GM21423 (cell line): ENCODE results near the gene NOL3.
"Not testable (repeated sequence)": the region's sequence is repeated elsewhere in the genome, so short reads cannot be mapped to it uniquely, and the experiment has no call there.

Experiments
- ATAC-seq: cut with Tn5 transposase; IDR thresholded peaks from one replicate; pipeline ENCODE4 v1.9.1; 2021; ENCODE audit warnings: mild to moderate bottlenecking, moderate library complexity; ENCODE audit not compliant: unreplicated experiment

NOL3 gene

GRCh38 chr16:67170168-67170948 is at the start of gene NOL3:
NOL3 (plus strand) TSS chr16:67170538.
- ATAC-seq, result peak; percentile 40

GRCh38 chr16:67122799-67123198 is 47.5 kb upstream of the NOL3 start:
- ATAC-seq, result not testable (repeated sequence)

GRCh38 chr16:67128417-67128816 is 41.9 kb upstream of the NOL3 start:
- ATAC-seq, result no peak

GRCh38 chr16:67128887-67129286 is 41.5 kb upstream of the NOL3 start:
- no peak for ATAC-seq

- ATAC-seq, result no peak
Measured at GRCh38 chr16:67129422-67129821, 40.9 kb upstream of the NOL3 start.

- ATAC-seq, result no peak
Measured at GRCh38 chr16:67137605-67138004, 32.7 kb upstream of the NOL3 start.

- no peak for ATAC-seq
Measured at GRCh38 chr16:67141391-67141790, 28.9 kb upstream of the NOL3 start.

GRCh38 chr16:67142342-67142741 is 28.0 kb upstream of the NOL3 start:
- no peak for ATAC-seq

- no peak for ATAC-seq
Measured at GRCh38 chr16:67144943-67145342, 25.4 kb upstream of the NOL3 start.

- no peak for ATAC-seq
Measured at GRCh38 chr16:67145746-67146145, 24.6 kb upstream of the NOL3 start.

- ATAC-seq, result no peak
Measured at GRCh38 chr16:67146523-67147357, 23.6 kb upstream of the NOL3 start.

- no peak for ATAC-seq
Measured at GRCh38 chr16:67147437-67148140, 22.7 kb upstream of the NOL3 start.

GRCh38 chr16:67148221-67148620 is 22.1 kb upstream of the NOL3 start:
- no peak for ATAC-seq

- no peak for ATAC-seq
Measured at GRCh38 chr16:67148656-67149275, 21.6 kb upstream of the NOL3 start.

GRCh38 chr16:67149276-67150046 is 20.9 kb upstream of the NOL3 start:
- ATAC-seq, result no peak

- ATAC-seq, result peak; percentile 28
Measured at GRCh38 chr16:67150047-67150832, 20.1 kb upstream of the NOL3 start.

- peak; percentile 55 for ATAC-seq
Measured at GRCh38 chr16:67150833-67151396, 19.4 kb upstream of the NOL3 start, which contains the start of gene B3GNT9. B3GNT9 (minus strand) TSS chr16:67150998; CDS start chr16:67150485, 513 bp downstream.

GRCh38 chr16:67151431-67152097 is 18.8 kb upstream of the NOL3 start:
- no peak for ATAC-seq
